Panc1 (cell line): Measurements from ENCODE around the gene SMAD1. TPM values are rescaled to one million over a fixed set of nuclear protein-coding genes. Genes with fewer than 3 reads are reported as not detected.

ENCODE experiments used
- ATAC-seq: fragments of 200-7000 bp; cut with Tn5 transposase; 2 replicates; pipeline ENCODE4 v1.9.1; 2020; ENCODE audit warnings: mild to moderate bottlenecking, moderate library complexity
- BruUV-seq: library from RNA; stranded (reverse); fragments of 400-500 nt; replicated peaks from 2 replicates; lab custom pipeline; 2021; lab: Mats Ljungman, UMichigan
- CTCF ChIA-PET: fragments of 300-600 bp; sonication (Branson Sonifier 250); formaldehyde crosslinking; loops from one replicate; lab custom pipeline; 2022; ENCODE audit warnings: antibody characterized with exemption; lab: Charles Lee
- POLR2A ChIA-PET: fragments of 300-600 bp; sonication (Branson Sonifier 250); formaldehyde crosslinking; loops from one replicate; lab custom pipeline; 2022; ENCODE audit warnings: antibody characterized with exemption; lab: Charles Lee
- DNase-seq: peaks from one replicate; pipeline ENCODE4 v3.0.0-alpha.2; 2010; ENCODE audit warnings: low read depth, low spot score
- H3K27ac ChIP-seq: 2 replicates; pipeline ENCODE4 v1.5.1; 2011; ENCODE audit warnings: mild to moderate bottlenecking, low read length, inconsistent platforms
- H3K27me3 ChIP-seq: fragments of 200-500 bp; sonication (Bioruptor generic); 2 replicates; pipeline ENCODE4 v1.6.0; 2014; ENCODE audit warnings: low read length, inconsistent platforms; ENCODE audit not compliant: control insufficient read depth, insufficient read depth
- H3K36me3 ChIP-seq: fragments of 200-500 bp; sonication (Bioruptor generic); 2 replicates; pipeline ENCODE4 v1.5.1; 2014; ENCODE audit warnings: inconsistent platforms, mild to moderate bottlenecking, low read length, moderate library complexity; ENCODE audit not compliant: control insufficient read depth, insufficient read depth
- H3K4me1 ChIP-seq: 2 replicates; pipeline ENCODE4 v1.5.1; 2011; ENCODE audit warnings: inconsistent platforms, mild to moderate bottlenecking, low read length, moderate library complexity; ENCODE audit not compliant: control insufficient read depth, insufficient read depth
- H3K4me3 ChIP-seq, 2 experiments: 2 replicates each; pipeline ENCODE4 v1.5.1; 2011 to 2012; ENCODE audit warnings: low read depth in 2 of 2, low read length in 2 of 2, mild to moderate bottlenecking in 2 of 2, inconsistent platforms in 1 of 2, moderate library complexity in 1 of 2
- H3K9me3 ChIP-seq: fragments of 200-500 bp; sonication (Bioruptor generic); 2 replicates; pipeline ENCODE4 v1.5.1; 2014; ENCODE audit warnings: low read depth, mild to moderate bottlenecking, inconsistent platforms, low read length, moderate library complexity; ENCODE audit not compliant: control insufficient read depth, insufficient read depth
- POLR2AphosphoS5 ChIP-seq: IDR thresholded peaks from 2 replicates; pipeline ENCODE4 v1.6.1; 2012; ENCODE audit warnings: mild to moderate bottlenecking, low read depth, low read length, moderate library complexity
- SIN3A ChIP-seq: IDR thresholded peaks from 2 replicates; pipeline ENCODE4 v1.6.1; 2012; ENCODE audit warnings: low read depth, mild to moderate bottlenecking, low read length, moderate library complexity, borderline replicate concordance; ENCODE audit not compliant: insufficient read depth
- TCF7L2 ChIP-seq: IDR thresholded peaks from 2 replicates; pipeline ENCODE4 v1.6.1; 2011; ENCODE audit warnings: mild to moderate bottlenecking, low read depth, low read length, inconsistent platforms
- in situ Hi-C: cut with HindIII; loops from 2 replicates; pipeline ENCODE4 v1.10.0; 2016; ENCODE audit warnings: low sequenced_read_pairs, low pct_unique_long_range_greater_than_20kb
- intact Hi-C: fragments of 100-400 bp; cut with micrococcal nuclease; formaldehyde crosslinking; loops from one replicate; pipeline ENCODE4 v1.10.0; 2022; ENCODE audit not compliant: unreplicated experiment
- total RNA-seq: library from RNA; stranded (reverse); gene quantifications from one replicate; pipeline ENCODE4 v1.2.1, GENCODE V29; 2021; ENCODE audit not compliant: unreplicated experiment
- TF ChIP-seq, protein P1 (sequence below), 2 experiments: IDR thresholded peaks; 2 replicates each; pipeline ENCODE4 v1.6.1; 2011 to 2012; ENCODE audit warnings: low read depth in 2 of 2, control low read depth in 1 of 2, low read length in 1 of 2, mild to moderate bottlenecking in 1 of 2, moderate library complexity in 1 of 2; ENCODE audit not compliant: insufficient read depth in 1 of 2
- TF ChIP-seq, protein P2 (sequence below): fragments of 450-650 bp; IDR thresholded peaks from 2 replicates; pipeline ENCODE4 v1.5.1; 2017; ENCODE audit warnings: mild to moderate bottlenecking

Gene SMAD1
- total RNA-seq, 1 experiment from 2014 or later: 24.1 TPM

DNA sequence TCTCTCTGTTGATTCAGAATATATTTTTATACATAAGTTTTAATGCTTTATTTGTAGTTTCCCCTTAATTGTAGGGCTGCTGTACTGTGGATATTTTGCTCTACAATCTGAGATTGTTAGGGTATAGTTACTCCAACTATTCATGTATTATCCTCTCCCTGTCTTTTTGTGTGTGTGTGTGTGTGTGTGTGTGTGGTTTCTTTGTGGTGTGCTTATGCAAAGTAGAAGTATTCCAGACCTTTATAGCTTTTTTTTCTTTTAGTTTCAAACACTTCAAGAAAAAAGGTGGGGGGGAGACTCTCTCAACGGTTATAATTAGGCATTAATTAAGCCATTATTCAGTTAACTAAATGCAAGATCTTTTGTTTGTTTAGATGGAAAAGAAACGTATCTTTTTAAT lies 6.7 kb downstream of the SMAD1 start:
- no TSS peak for BruUV-seq
- Histone ChIP-seq H3K27me3 (no peaks in the 10 kb centered on the region), H3K36me3 (no peaks in the 10 kb centered on the region), H3K4me3 (no peak overlapping the region), H3K4me1 (peaks cover 8% of the 10 kb centered on the region), H3K27ac (no peak overlapping the region), H3K9me3 (no peaks in the 10 kb centered on the region)
- ATAC-seq (no peak), DNase-seq (no peak)
- POLR2A ChIA-PET: interaction anchor here (0.6 kb wide), 1 partner anchor 1946 kb away, joined by 3 read pairs; no protein-coding TSS in a partner anchor
- in situ Hi-C loops (no loop called here), intact Hi-C loops (loop anchor here (10.0 kb wide), 2 partner anchors 126 to 254 kb away; partner anchors contain the start of gene MMAA)
- CTCF ChIA-PET: no interaction called here
- TF ChIP-seq POLR2AphosphoS5: no peak
- TF ChIP-seq TCF7L2: no peak
- TF ChIP-seq, protein P1, sequence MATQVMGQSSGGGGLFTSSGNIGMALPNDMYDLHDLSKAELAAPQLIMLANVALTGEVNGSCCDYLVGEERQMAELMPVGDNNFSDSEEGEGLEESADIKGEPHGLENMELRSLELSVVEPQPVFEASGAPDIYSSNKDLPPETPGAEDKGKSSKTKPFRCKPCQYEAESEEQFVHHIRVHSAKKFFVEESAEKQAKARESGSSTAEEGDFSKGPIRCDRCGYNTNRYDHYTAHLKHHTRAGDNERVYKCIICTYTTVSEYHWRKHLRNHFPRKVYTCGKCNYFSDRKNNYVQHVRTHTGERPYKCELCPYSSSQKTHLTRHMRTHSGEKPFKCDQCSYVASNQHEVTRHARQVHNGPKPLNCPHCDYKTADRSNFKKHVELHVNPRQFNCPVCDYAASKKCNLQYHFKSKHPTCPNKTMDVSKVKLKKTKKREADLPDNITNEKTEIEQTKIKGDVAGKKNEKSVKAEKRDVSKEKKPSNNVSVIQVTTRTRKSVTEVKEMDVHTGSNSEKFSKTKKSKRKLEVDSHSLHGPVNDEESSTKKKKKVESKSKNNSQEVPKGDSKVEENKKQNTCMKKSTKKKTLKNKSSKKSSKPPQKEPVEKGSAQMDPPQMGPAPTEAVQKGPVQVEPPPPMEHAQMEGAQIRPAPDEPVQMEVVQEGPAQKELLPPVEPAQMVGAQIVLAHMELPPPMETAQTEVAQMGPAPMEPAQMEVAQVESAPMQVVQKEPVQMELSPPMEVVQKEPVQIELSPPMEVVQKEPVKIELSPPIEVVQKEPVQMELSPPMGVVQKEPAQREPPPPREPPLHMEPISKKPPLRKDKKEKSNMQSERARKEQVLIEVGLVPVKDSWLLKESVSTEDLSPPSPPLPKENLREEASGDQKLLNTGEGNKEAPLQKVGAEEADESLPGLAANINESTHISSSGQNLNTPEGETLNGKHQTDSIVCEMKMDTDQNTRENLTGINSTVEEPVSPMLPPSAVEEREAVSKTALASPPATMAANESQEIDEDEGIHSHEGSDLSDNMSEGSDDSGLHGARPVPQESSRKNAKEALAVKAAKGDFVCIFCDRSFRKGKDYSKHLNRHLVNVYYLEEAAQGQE (IDR thresholded peaks at IDR 0.05; ENCODE audit: insufficient read depth in 1 of 2, low read depth in 2 of 2, low read length in 1 of 2): no peak
- TF ChIP-seq SIN3A: no peak
- TF ChIP-seq, protein P2, sequence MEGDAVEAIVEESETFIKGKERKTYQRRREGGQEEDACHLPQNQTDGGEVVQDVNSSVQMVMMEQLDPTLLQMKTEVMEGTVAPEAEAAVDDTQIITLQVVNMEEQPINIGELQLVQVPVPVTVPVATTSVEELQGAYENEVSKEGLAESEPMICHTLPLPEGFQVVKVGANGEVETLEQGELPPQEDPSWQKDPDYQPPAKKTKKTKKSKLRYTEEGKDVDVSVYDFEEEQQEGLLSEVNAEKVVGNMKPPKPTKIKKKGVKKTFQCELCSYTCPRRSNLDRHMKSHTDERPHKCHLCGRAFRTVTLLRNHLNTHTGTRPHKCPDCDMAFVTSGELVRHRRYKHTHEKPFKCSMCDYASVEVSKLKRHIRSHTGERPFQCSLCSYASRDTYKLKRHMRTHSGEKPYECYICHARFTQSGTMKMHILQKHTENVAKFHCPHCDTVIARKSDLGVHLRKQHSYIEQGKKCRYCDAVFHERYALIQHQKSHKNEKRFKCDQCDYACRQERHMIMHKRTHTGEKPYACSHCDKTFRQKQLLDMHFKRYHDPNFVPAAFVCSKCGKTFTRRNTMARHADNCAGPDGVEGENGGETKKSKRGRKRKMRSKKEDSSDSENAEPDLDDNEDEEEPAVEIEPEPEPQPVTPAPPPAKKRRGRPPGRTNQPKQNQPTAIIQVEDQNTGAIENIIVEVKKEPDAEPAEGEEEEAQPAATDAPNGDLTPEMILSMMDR: no peak

DNA sequence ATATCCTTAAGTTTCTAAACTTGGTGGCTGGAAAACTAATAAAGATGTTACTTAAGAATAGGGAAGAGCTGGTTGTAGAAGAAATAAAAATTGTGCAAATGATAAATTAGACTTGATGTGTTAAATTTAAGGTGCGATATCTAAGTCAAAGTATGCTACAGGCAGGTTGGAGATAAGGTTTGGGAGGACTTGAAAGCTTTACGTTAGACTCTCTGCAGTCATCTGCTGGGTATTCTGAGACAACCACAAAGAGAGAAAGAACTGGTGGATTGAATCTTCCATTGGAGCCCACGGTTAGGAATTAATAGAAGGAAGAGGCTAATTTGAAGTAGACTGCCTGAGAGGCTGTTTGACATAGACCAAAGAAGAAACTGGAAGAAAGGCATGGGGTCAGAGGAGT lies 7.9 kb downstream of the SMAD1 start:
- TF ChIP-seq, protein P1 (IDR thresholded peaks at IDR 0.05; ENCODE audit: insufficient read depth in 1 of 2, low read depth in 2 of 2, low read length in 1 of 2): no peak
- TF ChIP-seq, protein P2: no peak
- TF ChIP-seq POLR2AphosphoS5 (no peak), TCF7L2 (no peak)
- Histone ChIP-seq H3K27me3 (no peaks in the 10 kb centered on the region), H3K9me3 (no peaks in the 10 kb centered on the region), H3K36me3 (no peaks in the 10 kb centered on the region), H3K4me3 (no peak overlapping the region), H3K4me1 (peaks cover 6% of the 10 kb centered on the region), H3K27ac (no peak overlapping the region)
- POLR2A ChIA-PET: no interaction called here
- intact Hi-C loops: loop anchor here (10.0 kb wide), 2 partner anchors 125 to 255 kb away; partner anchors contain the start of gene MMAA
- no peak for ATAC-seq
- CTCF ChIA-PET: no interaction called here
- in situ Hi-C loops: no loop called here
- no peak for DNase-seq
- BruUV-seq: no TSS peak
